Activated CD4-positive, CD25-positive, alpha-beta regulatory T cell treated with anti-CD3 and anti-CD28 coated beads, Interleukin-2, amount 50 U/mL, for 24 hours (primary cell): ENCODE data around the gene TYRP1.
"Not testable (repeated sequence)": the region's sequence is repeated elsewhere in the genome, so short reads cannot be mapped to it uniquely, and the experiment has no call there.

Experiments
- ATAC-seq, 2 donors: fragments of 150-1000 bp; cut with Tn5 transposase; one replicate each; pipeline ENCODE4 v1.10.0; 2021; ENCODE audit warnings: mild to moderate bottlenecking in 1 of 2, moderate library complexity in 1 of 2

Gene TYRP1, protein sequence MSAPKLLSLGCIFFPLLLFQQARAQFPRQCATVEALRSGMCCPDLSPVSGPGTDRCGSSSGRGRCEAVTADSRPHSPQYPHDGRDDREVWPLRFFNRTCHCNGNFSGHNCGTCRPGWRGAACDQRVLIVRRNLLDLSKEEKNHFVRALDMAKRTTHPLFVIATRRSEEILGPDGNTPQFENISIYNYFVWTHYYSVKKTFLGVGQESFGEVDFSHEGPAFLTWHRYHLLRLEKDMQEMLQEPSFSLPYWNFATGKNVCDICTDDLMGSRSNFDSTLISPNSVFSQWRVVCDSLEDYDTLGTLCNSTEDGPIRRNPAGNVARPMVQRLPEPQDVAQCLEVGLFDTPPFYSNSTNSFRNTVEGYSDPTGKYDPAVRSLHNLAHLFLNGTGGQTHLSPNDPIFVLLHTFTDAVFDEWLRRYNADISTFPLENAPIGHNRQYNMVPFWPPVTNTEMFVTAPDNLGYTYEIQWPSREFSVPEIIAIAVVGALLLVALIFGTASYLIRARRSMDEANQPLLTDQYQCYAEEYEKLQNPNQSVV

DNA sequence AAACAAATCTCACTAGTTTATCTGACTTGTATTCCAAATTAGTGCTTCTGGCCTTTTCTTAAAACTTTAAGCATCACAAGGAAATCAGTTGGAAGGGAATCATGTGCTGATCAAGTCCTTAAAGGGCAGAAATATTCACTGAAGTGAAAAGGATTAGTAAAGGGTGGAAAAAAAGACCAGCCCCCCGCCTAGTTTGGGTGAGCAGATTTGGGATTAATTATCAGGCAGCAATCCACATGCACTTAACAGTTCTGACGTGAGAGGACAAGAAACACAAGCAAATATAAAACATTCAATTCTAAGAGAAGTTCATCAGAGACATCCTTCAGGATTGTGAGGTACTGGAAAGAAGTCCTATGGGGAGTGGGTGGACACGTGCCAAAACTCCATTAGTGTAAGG, at the start of gene TYRP1:
TSS of gene TYRP1 (plus strand) at position 245 of the 400 bp plus-strand sequence. CDS start 612 bp downstream, outside the sequence.
- ATAC-seq: no peak

DNA sequence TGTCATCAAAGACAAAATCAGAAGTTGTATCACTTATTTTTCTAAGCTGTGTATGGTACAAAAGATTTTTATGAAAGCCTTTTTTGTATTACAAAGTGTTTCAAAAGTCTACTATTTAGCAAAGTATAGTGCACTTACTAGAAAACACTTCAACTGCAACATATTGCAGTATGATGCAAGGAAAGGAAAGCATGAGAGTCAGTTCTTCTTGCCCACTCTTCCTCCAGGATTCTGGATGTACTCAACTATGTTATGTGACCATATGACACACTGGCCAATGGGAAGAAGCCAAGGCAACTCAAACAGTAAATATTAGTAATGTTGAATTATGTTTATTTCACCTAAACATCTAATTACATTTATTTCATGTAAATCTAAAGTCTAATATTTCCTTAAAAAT, 49.5 kb upstream of the TYRP1 start:
- no peak for ATAC-seq

DNA sequence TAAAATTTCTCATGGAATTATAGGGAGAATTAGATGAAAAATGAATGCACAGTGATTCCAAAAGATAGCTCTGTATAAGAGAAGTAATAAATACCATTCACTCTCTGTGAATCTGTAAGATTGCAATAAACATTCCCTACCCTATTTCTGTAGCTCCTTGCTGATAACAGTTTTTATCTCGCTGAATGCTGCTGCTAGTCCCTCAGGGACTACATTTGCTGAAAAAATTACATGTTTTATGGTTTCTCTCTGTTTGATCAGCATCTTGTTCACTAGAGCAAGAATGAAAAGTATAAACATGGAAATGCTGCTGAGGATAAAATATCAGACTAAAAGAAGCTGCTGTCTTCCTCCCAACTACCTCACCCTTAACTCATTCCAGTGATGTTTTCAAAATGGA, 44.3 kb upstream of the TYRP1 start:
- no peak for ATAC-seq

DNA sequence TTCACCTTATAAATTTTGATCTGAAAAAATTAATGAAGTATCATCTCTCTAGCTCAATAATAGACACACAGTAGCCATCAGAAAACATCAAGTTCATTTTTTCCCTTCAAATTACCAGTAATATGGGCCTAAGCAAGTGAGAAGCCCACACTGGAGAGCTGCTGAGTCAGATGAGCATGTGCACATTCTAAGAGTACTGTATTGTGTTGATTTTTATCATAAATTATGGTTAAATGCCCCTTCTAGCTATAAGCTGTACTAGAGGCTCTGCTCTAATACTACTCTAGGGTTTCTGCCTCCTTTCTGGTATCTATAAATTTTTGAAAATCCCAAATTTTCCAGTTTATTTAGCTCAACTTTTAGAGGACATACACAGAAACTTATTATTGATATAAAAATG, 42.1 kb upstream of the TYRP1 start:
- no peak for ATAC-seq

DNA sequence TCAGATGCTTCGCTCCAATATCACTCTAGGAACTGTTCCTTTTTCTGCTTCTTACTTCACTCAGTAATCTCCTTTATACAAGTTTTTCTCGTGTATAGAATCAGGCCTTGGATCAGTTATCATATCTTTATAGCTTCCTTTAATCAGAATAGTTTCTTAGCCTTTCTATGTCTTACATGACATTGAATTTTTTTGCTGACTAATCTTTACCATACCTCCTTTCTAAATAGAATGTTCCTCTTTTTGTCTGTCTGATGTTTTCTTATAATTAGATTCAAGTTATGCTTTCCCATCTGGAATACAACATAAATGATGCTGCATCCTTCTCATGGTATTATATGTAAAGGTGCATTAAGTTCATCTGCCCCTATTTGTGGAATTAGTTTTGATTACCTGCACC, 40.2 kb upstream of the TYRP1 start:
- ATAC-seq: no peak

DNA sequence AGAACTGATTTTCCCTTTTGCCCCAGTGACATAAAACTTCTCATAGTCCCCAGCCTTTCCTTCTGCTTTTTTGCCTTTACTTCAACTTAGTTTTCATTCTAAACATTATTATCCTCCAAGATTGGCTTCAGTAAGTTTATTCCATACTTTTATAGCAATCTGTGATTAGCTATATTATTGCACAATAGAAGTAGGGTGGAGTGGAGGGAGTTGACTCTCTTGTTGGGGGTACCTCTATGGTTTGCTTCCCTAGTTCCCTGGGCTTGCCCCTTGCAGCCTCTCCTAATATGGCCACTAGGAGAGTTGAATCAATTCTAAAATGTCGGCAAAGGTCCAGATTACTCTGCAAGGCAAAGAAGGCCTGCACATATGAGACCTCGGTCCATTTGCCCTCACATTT, 36.4 kb upstream of the TYRP1 start:
- ATAC-seq: no peak

DNA sequence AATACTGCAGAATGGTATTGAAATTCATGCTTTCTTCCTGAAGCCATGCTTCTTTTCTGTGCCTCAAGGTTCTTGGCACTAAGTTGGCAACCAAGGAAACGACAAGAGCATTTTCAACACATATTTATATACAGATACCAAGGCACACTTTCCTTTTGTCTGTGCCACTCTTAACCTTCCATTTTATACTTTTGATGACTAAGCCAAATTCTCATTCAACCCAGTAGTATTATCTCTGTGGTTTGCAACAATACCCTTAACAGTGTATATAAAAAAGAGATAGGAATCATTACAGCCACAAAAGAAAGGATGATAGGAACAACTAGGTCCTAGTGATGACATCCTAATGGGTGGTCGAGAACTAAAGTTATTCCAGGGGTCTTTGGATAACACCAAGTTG, 36.0 kb upstream of the TYRP1 start:
- ATAC-seq: no peak

DNA sequence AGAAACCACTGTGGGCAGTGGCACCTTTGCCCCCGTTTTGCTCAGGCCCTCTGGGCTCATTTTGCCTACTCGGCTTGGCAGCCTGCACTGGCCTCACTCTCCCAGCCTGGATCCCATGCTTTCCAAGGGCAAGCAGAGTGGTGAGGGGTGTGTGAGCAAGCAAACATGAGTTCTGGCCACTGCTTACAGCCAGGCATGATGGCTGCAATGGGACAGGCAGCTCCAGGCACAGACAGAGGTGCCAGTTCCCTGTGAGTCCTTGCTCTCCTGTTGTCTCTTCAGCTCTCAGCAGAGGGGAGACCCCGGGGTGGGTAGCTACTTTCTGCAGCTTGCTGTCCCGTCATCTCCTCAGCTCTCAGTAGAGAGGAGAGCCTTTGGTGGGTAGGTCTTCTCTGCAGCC, 35.2 kb upstream of the TYRP1 start:
- ATAC-seq: no peak

DNA sequence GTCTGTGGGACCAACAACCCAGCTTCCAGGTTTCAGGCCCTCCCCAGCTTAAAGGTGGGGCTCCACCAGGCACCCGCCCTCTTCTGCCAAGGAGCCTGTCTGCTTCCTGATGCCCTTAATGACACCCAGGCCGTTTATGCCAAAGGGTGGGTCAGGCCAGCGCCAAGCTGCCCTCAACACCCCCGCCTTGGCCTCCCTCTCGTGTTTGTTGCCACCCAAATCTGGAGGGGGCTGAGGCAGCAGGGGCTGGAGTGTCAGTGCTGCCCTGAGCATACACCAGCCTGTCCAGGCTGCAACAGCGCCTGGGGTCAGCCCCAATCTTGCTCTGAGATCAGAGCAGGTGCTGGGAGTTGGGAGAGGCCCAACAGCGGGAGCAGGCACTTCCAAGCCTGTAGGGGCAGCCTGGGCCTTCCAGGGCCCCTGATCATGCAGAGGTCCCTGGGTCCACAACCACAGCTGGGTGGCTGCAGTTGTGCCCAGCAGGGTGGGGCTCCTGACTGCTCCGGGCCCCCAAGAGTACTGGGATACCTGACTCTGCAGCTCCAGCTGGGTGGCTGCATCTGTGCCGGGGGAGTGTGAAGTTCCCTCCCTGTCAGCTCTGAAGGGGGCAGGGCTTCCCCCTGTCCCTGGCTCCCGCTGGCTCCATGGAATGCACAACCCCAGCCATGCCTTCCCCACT, 34.5 kb upstream of the TYRP1 start:
- no peak for ATAC-seq

DNA sequence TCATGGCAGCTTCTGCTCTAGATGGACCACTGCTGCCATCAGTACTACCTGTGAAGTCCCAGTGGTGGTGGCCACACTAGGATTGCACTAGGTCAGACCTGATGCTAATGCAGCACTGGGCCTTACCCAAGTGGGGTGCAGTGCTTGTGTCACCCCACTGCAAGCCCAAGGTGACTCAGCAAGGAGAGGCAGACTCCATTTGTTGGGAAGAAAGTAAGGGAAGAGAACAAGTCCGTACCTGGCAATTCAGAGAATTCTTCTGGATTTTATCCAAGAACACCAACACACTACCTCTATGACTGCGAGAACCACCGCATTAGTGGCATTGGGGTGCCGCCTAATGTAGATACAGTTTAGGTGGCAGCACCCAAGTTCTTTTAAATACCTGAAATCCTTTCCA, 34.0 kb upstream of the TYRP1 start:
- no peak for ATAC-seq

DNA sequence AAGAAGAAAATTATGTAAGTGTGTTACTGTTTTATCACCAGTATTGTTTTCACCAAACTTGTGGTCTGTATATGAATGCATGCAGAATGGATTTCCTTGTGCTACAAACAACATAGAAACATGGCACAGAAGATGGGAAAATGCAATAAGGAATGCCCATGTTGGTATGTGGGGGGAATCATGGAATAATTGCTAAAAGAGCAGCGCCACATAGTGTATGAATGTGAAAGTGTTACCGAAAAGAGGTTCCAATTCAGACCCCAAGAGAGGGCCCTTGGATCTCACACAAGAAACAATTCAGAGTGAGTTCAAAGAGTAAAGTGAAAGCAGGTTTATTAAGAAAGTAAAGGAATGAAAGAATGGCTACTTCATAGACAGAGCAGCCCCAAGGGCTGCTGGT, 26.4 kb upstream of the TYRP1 start:
- no peak for ATAC-seq

DNA sequence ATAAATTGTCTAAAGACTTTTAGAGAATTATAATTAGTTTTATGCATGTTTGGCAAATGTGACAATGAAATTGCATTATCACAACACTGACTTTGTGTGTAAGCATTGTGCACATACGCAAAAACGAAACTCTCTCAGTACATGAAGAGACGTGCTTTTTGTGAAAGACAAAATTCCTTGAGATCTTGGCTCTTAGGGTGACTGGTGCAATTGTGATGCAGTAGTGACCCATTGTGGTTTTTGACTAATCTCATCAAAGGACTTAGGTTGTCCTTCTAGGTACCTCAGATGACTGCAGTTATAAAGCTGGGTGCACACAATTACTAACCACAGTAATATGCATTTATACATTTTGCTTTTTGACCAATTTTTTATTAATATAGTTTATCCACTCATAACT, 25.3 kb upstream of the TYRP1 start:
- no peak for ATAC-seq

DNA sequence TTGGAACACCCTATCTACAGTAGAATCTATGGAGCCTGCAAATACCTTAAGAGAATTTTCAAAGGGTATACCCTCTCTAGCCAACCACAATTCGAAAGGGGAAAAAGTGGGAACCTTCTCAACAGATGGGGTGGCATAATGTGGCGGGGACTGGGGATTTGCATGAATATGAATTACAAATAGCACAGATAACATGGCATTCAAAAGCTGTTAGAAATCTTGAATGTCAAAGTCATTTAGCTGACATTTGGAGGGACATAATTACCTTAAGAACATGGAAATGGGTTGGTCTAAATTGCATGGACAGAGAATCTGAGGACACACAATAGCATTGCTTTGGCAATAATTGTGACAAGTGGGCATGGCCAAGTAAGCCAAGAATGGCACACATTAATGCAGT, 23.2 kb upstream of the TYRP1 start:
- ATAC-seq: no peak

DNA sequence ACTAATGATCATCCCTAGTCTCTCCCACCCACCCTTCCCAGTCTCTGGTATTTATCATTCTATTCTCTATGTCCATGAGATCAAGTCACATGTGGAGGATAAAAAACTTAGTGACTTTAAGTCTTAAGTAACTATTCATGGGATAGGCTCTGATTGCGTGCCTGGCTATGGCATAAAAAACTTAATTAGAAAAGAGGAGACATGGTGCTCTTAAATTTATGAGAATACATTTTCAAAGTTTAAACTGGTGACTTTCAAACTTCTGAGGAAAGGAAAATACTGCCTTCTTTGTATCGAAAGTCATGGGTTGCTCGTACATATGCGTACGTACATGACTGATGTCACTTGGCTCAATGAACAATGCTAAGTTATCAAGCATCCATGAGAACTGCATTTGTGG, 18.2 kb upstream of the TYRP1 start:
- no peak for ATAC-seq

DNA sequence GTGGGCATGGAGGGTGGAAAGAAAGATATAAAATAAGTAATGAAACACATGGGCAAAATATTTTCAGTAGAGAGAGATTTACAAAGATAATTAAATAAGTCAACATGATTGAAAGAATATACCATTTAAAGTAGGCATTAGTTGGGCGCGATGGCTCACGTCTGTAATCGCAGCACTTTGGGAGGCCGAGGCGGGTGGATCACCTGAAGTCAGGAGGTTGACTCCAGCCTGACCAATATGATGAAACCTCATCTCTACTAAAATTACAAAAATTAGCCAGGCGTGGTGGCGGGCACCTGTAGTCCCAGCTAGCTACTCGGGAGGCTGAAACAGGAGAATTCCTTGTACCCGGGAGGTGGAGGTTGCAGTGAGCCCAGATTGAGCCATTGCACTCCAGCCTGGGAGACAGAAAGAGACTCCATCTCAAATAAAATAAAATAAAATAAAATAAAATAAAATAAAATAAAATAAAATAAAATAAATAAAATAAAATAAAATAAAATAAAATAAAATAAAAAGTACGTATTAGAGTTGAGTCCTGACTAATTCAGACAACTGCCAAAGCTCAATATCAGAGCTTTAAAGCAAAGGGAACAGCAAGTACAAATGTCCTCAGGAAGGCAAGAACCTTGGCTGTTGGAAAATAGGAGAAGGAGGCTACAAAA, 15.6 kb upstream of the TYRP1 start:
- not testable (repeated sequence) for ATAC-seq

DNA sequence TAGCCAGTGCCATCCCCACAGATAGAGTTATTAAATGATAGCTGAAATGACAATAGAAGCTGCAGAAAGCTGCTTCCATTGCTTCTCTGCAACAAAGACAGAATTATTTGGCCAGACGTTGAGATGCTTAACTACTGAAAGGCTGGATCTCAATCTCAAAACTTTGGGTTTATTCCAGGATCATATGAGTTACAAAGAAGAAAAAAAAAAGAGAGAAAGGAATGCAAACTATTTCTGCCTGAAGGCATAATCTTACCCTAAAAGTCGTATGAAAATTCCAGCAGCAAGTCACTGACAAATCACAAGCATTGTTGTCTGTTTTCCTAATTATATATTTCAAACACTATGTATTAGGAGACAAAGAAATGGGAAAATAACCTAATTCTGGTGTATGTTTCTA, 12.8 kb upstream of the TYRP1 start:
- no peak for ATAC-seq

DNA sequence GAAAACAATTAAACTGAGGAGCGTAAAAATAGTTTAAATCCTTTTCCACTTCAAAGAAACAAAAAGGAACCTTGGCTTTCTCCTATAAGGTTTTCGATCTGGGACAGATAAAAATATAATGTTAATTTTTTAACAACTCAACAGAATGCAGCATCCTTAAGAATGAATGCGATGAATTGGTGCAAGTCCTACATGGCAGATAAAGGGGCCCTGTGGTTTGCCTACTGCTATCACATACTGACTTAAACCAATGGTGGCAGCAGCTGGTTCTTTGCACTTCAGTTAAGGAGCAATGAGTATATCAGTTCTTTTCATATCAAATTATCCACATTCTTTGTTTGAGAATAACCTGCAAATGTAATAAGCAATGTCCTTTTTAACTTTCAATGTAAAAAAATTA, 12.4 kb upstream of the TYRP1 start:
- ATAC-seq: no peak

DNA sequence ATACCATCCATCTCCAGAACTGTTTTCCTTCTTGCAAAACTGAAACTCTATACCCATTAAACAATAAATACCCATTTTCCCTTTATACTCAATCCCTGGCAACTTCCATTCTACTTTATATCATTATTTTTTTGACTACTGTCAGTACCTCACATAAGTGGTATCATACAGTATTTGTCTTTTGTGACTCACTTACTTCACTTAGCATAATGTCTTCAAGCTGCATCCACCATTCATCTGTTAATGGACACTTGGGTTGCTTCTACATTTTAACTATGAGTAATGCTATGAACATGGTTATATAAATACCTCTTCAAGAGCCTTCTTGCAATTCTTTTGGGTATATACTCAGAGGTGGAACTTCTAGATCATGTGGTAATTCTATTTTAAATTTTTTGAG, 11.6 kb upstream of the TYRP1 start:
- no peak for ATAC-seq

DNA sequence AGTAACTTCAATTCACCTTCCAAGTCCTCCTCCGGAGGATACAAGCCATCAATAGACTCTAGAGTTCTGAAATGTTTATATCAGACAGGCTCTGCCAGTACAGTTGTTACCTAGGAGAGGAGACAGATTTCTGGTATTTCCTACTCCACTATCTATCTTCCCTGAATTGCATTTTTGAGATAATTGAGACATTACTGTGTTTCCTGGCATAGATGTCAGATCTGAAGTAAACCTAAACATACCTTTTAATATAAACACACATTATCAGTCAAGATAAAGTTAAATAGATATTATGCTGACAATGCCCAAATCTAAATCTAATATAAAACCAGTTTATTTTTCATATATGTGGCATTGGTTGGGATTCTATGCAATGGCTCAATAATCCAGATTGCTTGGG, 8.2 kb upstream of the TYRP1 start:
- ATAC-seq: no peak

DNA sequence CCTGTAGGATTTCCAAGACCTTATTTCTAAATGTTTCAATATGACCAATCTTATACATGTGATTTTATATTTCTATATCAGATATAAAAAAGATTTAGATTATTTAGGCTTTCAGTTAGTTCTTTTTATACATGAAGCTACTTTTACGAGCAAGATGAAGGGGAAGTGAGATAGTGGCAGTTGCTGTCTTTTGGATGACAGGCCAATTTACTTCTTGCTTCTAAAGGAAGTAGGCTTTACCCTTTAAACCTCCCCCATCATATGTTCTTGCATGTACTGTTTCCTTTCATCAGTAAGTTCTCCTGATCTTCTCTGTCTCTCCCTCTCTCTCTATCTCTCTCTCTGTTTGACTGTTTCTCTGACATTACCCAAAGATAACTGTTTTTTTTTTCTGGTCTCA, 4.0 kb upstream of the TYRP1 start:
- ATAC-seq: no peak

DNA sequence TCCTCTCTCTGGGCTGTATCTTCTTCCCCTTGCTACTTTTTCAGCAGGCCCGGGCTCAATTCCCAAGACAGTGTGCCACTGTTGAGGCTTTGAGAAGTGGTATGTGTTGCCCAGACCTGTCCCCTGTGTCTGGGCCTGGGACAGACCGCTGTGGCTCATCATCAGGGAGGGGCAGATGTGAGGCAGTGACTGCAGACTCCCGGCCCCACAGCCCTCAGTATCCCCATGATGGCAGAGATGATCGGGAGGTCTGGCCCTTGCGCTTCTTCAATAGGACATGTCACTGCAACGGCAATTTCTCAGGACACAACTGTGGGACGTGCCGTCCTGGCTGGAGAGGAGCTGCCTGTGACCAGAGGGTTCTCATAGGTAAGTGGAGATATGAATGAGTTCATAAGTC, 828 bp downstream of the TYRP1 start:
- ATAC-seq: no peak

DNA sequence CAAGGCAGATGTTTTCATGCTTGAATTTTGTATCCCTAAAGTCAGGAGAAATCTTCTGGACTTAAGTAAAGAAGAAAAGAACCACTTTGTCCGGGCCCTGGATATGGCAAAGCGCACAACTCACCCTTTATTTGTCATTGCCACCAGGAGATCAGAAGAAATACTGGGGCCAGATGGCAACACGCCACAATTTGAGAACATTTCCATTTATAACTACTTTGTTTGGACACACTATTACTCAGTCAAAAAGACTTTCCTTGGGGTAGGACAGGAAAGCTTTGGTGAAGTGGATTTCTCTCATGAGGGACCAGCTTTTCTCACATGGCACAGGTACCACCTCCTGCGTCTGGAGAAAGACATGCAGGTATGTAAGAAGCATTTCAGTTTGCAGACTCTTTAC, 2.3 kb downstream of the TYRP1 start:
- no peak for ATAC-seq

DNA sequence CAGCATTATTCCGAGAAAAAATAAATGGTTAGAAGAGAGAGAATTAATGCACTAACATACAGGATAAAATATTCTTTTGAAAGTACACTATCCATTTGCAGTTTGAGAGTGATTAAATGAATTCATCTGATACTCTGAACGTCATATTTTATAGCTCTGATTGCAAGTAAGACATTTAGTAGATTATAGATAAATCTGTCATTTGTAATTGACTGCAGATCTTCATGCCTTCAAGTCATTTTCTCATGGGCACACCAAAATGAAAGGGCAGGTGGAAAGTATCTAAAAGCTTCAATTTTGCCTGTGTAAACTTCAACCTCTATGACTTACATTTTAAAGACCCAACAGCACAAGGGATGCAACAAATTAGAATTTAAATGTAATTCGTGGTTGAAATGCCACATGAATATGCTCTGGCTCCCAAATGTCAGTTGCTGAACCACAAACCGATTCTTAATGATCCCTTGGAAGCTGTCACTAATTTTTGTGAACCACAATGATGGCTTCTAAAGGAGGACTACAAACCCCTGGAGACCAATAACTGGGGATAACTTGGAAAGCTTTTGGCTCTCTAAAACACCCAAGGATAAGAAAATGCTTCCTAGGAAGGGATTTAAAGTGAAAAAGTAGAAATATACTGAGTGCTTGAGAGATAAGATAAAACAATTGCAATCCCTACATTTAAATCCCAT, 3.9 kb downstream of the TYRP1 start:
- ATAC-seq: no peak
